Muscle of leg (tissue), 11 donors: Measurements from ENCODE around the gene NEK6. TPM values are rescaled to one million over a fixed set of nuclear protein-coding genes. Genes with fewer than 3 reads are reported as not detected.
A peak's percentile ranks its signal among the peaks of the same experiment; 100 is the strongest.

ENCODE experiments used
- DNase-seq: peaks from one replicate; pipeline ENCODE4 v3.0.0; 2013
- H3K27ac ChIP-seq: one replicate; pipeline ENCODE4 v1.5.1; 2013; ENCODE audit warnings: mild to moderate bottlenecking, low read length, control low read depth
- H3K27me3 ChIP-seq: one replicate; pipeline ENCODE4 v1.6.1; 2013; ENCODE audit warnings: low read length; ENCODE audit not compliant: control insufficient read depth, insufficient read depth
- H3K36me3 ChIP-seq: one replicate; pipeline ENCODE4 v1.6.1; 2013; ENCODE audit warnings: low read length; ENCODE audit not compliant: control insufficient read depth, insufficient read depth
- H3K4me1 ChIP-seq: one replicate; pipeline ENCODE4 v1.6.1; 2013; ENCODE audit warnings: low read length; ENCODE audit not compliant: control insufficient read depth, insufficient read depth
- H3K4me3 ChIP-seq: one replicate; pipeline ENCODE4 v1.5.1; 2013; ENCODE audit warnings: low read length, control low read depth
- H3K9me3 ChIP-seq: replicated peaks from 2 replicates; pipeline ENCODE4 v1.6.1; 2013; ENCODE audit warnings: low read depth, low read length; ENCODE audit not compliant: control insufficient read depth
- WGBS: methylation state at CpG from one replicate; pipeline ENCODE4 v1.1.5; 2013; ENCODE audit warnings: missing lambda C conversion rate; ENCODE audit not compliant: insufficient coverage; 5-methylcytosine and 5-hydroxymethylcytosine counted together
- polyA plus RNA-seq, 8 donors: library from polyadenylated mRNA; unstranded; fragments of 120-200 nt; gene quantifications; one replicate each; pipeline versions ENCODE4 v1.2.1 to v1.2.3, GENCODE V29; 2013; ENCODE audit warnings: inconsistent platforms in 1 of 8, low replicate concordance in 1 of 8; ENCODE audit not compliant: insufficient read length in 8 of 8, insufficient read depth in 1 of 8
- total RNA-seq: library from RNA; stranded (reverse); fragments of 120-200 nt; gene quantifications from one replicate; pipeline ENCODE4 v1.2.4, GENCODE V29; 2013

NEK6 gene
- total and polyA plus RNA-seq, 9 donors = 17.7 to 52.6 (median 39.9) TPM

GRCh38 chr9:124274226-124274625 lies 16.5 kb downstream of the NEK6 start:
- peaks cover 14% of the 10 kb centered on the region for H3K36me3 ChIP-seq
- 80% methylated on average over 5 of the region's 6 CpGs for WGBS
- H3K9me3 ChIP-seq = no peaks in the 10 kb centered on the region
- no peaks in the 10 kb centered on the region for H3K27me3 ChIP-seq
- DNase-seq = no peak
- H3K27ac ChIP-seq = no peak overlapping the region
- H3K4me1 ChIP-seq = peaks cover 75% of the 10 kb centered on the region
- no peak overlapping the region for H3K4me3 ChIP-seq

GRCh38 chr9:124274738-124275137 lies 17.0 kb downstream of the NEK6 start:
- WGBS = 81% methylated on average over 4 of the region's 7 CpGs

GRCh38 chr9:124277420-124277819 lies 19.7 kb downstream of the NEK6 start:
- peaks cover 10% of the 10 kb centered on the region for H3K36me3 ChIP-seq
- H3K4me1 ChIP-seq = peaks cover 76% of the 10 kb centered on the region
- H3K4me3 ChIP-seq = no peak overlapping the region
- H3K27ac ChIP-seq = no peak overlapping the region
- H3K9me3 ChIP-seq = no peaks in the 10 kb centered on the region
- no peaks in the 10 kb centered on the region for H3K27me3 ChIP-seq
- DNase-seq = no peak
- WGBS = 73% methylated on average over 3 of the region's 17 CpGs

More at GRCh38 chr9:124274738-124275137, 17.0 kb downstream of the NEK6 start:
- Histone ChIP-seq H3K27me3 (no peaks in the 10 kb centered on the region), H3K36me3 (peaks cover 14% of the 10 kb centered on the region), H3K27ac (no peak overlapping the region), H3K4me1 (peaks cover 77% of the 10 kb centered on the region), H3K4me3 (no peak overlapping the region), H3K9me3 (no peaks in the 10 kb centered on the region)
- no peak for DNase-seq

- DNase-seq = no peak
- no peaks in the 10 kb centered on the region for H3K27me3 ChIP-seq
- H3K9me3 ChIP-seq = no peaks in the 10 kb centered on the region
- WGBS = 83% methylated on average over 8 of the region's 18 CpGs
- H3K4me3 ChIP-seq = no peak overlapping the region
- H3K4me1 ChIP-seq = peaks cover 76% of the 10 kb centered on the region
- peaks cover 6% of the 10 kb centered on the region for H3K36me3 ChIP-seq
- no peak overlapping the region for H3K27ac ChIP-seq
These were observed 20.3 kb downstream of the NEK6 start for GRCh38 chr9:124278054-124278540.

- no peaks in the 10 kb centered on the region for H3K27me3 ChIP-seq
- peaks cover 77% of the 10 kb centered on the region for H3K4me1 ChIP-seq
- no peak overlapping the region for H3K4me3 ChIP-seq
- H3K36me3 ChIP-seq = peaks cover 6% of the 10 kb centered on the region
- H3K9me3 ChIP-seq = no peaks in the 10 kb centered on the region
- WGBS = 17% methylated on average over 2 of the region's 11 CpGs
- peak overlapping the region; percentile 72 for H3K27ac ChIP-seq
- DNase-seq = no peak
These were observed 21.9 kb downstream of the NEK6 start for GRCh38 chr9:124279531-124280175.

DNA sequence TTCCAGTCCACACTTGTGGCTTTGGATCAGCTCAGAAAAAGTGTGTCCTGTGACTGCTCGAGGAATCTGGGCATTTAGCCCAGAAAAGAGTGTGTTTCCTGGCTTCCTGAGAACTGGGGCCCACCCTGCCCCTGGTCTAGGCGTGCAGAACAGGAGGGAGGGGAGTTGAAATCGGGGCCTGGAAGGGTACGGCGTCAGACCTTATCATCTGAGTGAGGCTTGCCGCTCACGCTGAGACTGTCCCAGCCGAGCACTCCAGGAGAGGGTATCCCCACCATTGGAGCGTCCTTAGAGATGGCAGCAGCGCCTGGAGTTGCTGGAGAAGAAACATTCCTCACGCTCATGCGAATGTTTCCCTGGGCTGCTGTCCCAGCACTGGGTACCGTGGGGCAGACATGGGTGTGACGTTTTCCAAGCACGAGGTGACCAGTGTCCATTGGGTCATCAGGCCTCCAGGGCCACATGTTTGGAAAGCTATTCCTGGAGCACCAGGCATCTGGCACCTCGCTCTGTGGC lies 22.5 kb downstream of the NEK6 start:
- H3K27ac ChIP-seq = peak overlapping the region; percentile 72
- peak; percentile 97 for DNase-seq
- peaks cover 80% of the 10 kb centered on the region for H3K4me1 ChIP-seq
- WGBS = 13% methylated on average over 15 of the region's 16 CpGs
- peaks cover 5% of the 10 kb centered on the region for H3K36me3 ChIP-seq
- H3K9me3 ChIP-seq = no peaks in the 10 kb centered on the region
- no peaks in the 10 kb centered on the region for H3K27me3 ChIP-seq
- H3K4me3 ChIP-seq = no peak overlapping the region

- no peaks in the 10 kb centered on the region for H3K27me3 ChIP-seq
- peaks cover 88% of the 10 kb centered on the region for H3K4me1 ChIP-seq
- peaks cover 12% of the 10 kb centered on the region for H3K36me3 ChIP-seq
- peak overlapping the region; percentile 21 for H3K27ac ChIP-seq
- H3K9me3 ChIP-seq = no peaks in the 10 kb centered on the region
- DNase-seq = no peak
- no peak overlapping the region for H3K4me3 ChIP-seq
- 61% methylated on average over 10 of the region's 15 CpGs for WGBS
These were observed 24.2 kb downstream of the NEK6 start for GRCh38 chr9:124281931-124282371.

DNA sequence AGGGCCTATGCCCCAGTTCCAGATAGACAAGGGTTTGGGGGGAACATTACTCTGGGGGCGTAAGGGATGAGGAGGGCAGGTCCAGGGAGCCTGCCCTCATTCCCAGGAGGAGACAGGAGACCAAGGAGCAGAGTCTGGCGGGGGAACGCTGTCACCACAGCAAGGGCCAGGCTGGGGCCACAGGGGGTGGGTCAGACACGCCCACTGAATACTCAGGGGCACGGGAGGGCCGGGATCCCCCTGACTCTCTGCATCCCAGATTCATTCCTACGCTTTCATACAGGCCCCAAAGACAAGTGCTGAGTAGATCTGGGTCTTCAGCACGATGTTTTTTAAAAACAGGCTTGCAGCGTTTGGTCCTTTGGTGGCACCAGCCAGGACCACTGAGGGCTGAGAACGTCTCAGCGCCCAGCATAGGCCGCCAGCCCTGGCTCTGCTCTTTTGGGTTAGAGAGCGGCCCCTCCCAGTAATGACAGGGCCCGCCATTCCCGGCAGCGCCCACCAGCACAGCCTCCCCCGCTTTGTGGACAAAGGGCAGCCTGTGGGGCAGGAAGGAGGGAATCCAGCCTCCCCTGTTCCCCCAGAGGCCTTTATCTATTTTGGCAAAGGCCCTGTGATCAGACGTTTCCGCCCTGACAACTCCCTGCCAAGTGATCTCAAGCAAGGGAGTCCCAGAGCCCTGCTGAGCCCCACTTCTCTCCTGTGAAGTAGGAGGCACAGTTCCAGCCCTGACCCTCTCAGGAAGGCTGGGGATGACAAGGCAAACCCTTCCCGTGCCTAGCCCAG lies 24.9 kb downstream of the NEK6 start:
- peak overlapping the region; percentile 67 for H3K27ac ChIP-seq
- peak; percentile 67 for DNase-seq
- H3K4me1 ChIP-seq = peaks cover 89% of the 10 kb centered on the region
- peaks cover 13% of the 10 kb centered on the region for H3K36me3 ChIP-seq
- 44% methylated on average over 11 of the region's 20 CpGs for WGBS
- H3K27me3 ChIP-seq = no peaks in the 10 kb centered on the region
- H3K4me3 ChIP-seq = no peak overlapping the region
- no peaks in the 10 kb centered on the region for H3K9me3 ChIP-seq

GRCh38 chr9:124283228-124283814 lies 25.6 kb downstream of the NEK6 start:
- WGBS = 81% methylated on average over 9 of the region's 15 CpGs
- Histone ChIP-seq H3K9me3 (no peaks in the 10 kb centered on the region), H3K36me3 (peaks cover 13% of the 10 kb centered on the region), H3K4me1 (peaks cover 86% of the 10 kb centered on the region), H3K4me3 (no peak overlapping the region), H3K27me3 (no peaks in the 10 kb centered on the region), H3K27ac (peak overlapping the region; percentile 67)
- DNase-seq = no peak
